ENCODE data around the gene CALM1.
A peak's percentile ranks its signal among the peaks of the same experiment; 100 is the strongest.

Gene CALM1

DNA sequence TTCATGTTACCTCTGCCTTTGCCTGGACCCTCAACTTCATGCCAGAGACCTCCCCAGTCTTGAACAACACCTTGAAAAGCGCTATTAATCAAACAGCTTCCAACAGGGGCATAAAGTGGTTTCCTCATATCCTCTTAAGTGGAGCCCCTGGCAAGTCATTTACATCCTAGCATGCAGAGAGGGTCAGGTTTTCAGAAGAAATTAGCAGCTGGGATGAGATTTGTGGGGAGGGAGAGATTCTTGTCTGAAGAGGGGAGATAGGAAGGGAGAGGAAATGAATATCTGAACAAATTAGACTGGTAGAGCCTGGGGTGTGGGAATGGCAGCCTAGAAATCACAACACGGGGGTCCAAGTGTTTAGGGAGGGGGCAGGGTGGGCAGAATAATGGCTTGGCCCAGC lies 45.6 kb downstream of the CALM1 start:
- DNase-seq (ENCODE audit: low read depth in 2 of 2), result no peak

DNA sequence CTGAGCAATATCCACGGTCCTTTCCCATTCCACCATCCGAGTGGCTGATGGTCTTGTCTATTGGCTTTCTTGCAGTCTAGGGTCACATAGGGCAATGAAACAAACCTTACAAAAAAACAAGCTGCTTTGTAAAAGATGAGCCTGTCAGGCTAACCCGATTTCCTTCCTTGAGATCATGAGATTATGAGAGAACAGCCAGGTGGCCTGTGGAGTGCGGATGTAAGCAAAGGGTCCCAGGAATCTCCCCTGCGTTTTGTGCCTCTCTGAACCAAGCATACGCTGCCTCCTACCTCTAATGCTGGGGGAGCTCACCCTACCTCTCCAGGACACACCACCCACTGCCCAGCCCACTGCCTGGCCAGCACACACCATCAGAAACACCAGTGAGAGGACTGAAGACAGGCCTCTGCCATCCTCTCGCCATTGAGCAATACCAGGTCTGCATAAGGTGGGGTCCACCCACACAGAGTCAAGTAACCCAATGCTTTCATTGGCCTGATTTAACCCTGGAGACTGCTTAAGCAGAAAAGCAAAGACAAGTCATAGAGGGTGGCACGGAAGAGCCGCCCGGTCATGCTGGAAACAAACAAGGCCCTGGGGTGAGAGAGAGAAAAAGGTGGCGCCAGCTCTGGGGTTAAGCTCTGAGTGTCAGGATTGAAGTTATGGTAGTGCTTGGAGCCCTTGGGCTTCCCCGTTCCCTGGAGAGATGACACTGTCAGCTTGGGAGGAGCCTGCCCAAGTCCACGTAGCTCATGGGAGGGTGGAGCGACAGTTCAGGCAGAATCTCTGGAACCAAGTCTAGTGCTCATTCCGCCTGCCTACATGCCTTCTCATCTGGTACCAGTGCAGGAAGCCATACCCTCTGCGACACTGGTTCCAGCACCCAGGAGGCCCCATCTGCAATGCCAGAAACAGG lies 46.6 kb downstream of the CALM1 start:
- DNase-seq (ENCODE audit: low read depth in 2 of 2), result no peak

DNA sequence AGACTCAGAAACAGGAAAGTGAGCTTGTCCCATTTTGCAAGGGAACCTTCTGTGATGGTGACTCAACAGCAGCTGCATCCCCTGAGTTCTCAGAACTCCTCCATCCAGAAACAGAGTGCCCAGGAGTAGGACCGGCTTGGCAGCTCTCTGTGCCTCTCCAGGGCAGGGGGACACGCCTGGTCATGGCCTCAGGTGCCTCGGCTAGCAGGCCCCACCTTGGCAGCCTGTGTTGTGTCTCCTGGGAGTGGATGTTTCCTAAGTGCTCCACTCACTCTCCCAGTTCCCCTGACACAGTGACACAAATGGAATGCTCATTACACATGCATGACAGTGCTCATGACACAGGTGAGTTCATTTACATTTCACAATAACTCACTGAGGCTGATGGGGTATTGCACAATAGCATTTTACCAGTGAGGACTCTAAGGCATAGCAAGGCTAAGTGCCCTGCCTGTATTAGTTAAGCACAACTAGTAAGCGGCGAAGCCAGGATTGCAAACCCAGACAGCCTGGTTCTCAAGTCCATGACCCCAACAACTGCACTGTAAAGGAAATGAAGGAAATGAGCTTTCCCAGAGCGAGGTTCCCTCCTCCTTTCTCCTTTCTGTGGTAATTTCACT lies 47.4 kb downstream of the CALM1 start:
- DNase-seq (ENCODE audit: low read depth in 2 of 2), result no peak

DNA sequence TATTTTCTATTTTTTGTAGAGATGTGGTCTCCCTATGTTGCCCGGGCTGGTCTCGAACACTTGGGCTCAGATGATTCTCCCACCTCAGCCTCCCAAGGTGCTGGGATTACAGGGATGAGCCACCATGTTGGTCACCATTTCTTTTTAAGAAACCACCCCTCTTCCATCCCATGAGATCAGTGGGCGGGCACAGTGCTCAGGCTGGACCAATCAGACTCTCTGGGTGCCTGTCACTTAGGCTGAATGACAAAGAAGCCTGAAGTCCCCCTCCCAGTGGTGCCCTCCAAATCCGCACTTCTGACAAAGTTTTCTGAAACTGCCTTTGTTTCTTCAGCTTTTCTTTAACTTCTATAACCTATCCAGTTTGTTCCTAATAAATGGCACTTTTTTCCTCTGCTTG lies 48.2 kb downstream of the CALM1 start:
- DNase-seq (ENCODE audit: low read depth in 2 of 2), result no peak

DNA sequence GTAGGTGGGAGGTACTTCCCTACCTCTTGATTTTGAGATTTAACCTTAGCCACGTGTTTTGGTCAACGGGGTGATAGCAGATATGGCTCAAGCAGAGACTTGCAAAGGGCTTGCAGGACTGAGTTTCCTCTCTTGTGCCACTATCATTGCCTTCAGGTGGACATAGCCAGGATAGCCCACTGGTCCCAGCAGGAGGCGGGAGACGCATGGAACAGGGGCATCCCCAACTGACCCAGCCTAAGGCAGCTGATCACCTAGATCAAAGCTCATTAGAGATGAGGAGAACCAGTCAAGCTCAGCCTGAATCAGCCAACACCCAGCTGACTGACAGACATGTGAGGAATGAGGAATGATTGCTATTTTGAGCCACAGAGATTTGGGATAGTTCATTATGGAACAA lies 49.6 kb downstream of the CALM1 start:
- no peak for DNase-seq (ENCODE audit: low read depth in 2 of 2)

DNA sequence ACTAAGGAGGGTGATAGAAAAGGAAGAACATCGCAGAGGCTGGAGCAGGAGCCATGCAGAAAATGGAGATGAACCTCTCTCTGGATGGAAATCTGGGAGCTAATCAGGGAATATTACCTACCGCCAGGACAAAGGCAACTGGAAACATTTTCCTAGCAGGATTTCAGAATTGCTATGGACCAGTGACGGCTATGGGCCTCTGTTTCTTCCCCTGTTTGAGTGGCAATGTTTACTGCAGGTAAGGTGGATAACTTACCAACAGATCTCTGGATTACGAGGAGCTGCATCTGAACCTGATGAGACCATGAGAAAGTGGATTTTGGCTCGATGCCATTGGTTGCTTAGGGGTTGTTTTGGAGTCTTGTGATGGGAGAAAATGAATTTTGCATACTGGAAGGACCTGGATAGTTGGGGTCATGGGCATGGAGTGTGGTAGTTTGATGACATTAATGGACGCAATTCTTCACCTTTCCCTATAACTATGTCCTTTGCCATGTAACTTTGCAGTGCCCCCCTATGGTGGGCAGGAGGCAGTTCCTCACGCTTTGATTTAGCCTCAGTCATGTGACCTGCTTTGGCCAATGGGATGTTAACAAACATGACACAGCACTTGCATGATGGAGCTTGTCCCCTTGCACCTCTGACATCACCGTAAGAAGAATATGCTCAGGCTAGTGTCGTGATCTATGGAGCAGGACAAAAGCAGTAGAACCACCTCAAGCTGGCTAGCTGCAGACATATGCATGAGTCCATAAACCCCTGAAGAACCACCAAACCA lies 51.1 kb downstream of the CALM1 start:
- no peak for DNase-seq (ENCODE audit: low read depth in 2 of 2)

DNA sequence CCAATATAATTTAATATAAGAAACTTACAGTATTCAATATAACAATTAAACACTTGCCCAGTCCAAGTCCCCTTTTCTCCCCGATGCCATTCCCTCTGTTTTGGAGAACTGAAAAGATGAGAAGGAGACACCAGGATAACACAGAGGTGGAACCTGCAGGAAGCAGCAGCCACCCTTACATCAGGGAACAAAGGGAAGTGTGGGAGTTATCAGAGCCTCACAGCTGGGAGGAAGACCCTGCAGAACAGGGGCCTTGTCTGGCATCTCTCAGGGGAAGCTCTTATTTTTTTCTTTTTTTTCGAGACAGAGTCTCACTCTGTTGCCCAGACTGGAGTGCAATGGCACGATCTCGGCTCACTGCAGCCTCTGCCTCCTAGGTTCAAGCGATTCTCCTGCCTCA lies 52.6 kb downstream of the CALM1 start:
- no peak for DNase-seq (ENCODE audit: low read depth in 2 of 2)

DNA sequence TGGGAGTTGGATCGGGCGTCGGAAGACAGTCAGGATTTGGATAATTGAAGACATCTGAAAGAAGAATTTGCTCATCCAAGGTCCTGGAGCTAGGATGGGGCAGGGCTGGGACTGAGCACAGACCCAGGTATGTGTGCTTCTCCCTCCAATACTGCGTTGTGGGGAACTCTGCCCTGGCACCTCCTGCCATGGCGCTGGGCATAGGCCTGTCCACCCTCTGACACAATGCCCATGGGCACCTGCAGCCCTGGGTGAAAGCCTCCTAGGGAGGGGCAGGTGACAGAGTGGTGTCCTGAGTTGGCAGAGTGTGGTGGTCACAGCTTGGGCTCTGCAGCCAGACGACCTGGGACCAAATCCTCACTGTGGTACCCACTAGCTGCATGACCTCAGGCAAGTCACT lies 53.3 kb downstream of the CALM1 start:
- DNase-seq (ENCODE audit: low read depth in 2 of 2), result no peak

DNA sequence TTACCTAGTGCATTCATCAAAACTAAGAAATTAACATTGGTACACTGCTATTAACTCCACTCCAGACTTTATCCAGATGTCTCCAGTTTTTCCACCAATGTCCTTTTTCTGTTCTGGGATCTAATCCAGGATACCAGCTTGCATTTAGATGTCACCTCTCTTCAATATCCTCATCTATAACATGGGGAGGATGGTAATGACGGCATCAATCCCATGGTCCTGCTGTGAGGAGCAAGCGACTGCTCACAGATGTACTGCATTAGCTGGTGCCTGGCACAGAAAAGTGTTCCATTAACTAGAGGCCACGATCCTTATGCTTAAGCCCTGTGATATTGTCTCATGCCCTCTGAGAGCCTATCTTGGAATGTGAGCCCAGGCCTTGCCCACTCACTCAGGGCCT lies 53.8 kb downstream of the CALM1 start:
- no peak for DNase-seq (ENCODE audit: low read depth in 2 of 2)

DNA sequence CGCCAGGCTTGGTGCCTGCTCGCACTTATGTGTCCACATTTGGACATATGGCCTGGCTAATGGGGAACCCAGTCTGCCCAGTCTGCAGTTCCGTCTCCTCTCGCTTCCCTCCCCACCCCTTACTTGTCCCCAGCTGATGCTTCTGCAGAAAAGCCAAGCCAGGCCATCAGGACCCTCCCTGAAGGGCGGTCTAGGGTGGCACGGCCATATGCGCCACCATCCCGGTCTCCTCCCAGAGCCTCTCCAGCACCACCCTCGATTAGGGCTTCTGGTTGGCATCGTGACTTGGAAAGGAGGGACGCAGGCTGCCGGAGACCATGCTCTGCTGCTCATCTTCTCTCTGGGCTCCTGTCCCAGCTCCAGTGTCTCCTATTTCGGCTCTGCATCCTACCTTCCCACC lies 54.6 kb downstream of the CALM1 start:
- no peak for DNase-seq (ENCODE audit: low read depth in 2 of 2)

DNA sequence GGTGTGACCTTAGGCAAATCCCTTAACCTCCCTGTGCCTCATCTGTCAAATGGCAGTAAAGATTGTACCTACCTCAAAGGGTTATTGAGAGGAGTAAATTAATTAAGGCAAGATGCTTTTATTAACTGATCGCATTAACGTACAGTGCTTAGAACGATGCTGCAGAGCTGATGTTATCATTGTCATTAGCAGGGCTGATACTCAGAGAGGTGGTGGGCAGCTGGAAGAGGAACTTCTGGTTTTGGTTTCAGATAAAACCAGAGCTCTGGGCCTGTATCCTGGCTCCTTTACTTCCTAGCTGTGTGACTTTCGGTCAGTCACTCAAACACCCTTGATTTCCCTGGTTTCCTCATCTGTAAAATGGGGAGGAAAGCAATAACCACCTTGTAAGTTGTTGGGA lies 55.1 kb downstream of the CALM1 start:
- no peak for DNase-seq (ENCODE audit: low read depth in 2 of 2)

DNA sequence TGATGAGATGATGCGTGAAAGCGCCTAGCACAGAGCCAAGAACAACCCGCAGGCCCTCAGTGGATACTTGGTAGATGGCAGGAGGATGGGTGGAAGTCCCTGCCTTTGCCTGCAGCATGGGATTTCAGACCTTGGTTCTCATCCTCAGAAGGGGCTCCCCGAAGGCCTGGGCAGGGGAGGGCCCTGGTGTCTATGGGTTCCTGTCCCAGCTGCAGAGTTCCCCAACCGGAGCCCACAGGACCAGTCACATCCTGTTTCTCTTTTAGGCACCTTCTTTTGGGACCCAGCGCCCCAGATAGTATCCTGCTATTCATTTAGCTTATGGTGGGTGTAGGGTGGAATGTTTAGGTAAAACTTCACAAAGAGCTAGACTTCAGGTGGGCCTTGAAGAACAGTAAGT lies 55.5 kb downstream of the CALM1 start:
- no peak for DNase-seq (ENCODE audit: low read depth in 2 of 2)

DNA sequence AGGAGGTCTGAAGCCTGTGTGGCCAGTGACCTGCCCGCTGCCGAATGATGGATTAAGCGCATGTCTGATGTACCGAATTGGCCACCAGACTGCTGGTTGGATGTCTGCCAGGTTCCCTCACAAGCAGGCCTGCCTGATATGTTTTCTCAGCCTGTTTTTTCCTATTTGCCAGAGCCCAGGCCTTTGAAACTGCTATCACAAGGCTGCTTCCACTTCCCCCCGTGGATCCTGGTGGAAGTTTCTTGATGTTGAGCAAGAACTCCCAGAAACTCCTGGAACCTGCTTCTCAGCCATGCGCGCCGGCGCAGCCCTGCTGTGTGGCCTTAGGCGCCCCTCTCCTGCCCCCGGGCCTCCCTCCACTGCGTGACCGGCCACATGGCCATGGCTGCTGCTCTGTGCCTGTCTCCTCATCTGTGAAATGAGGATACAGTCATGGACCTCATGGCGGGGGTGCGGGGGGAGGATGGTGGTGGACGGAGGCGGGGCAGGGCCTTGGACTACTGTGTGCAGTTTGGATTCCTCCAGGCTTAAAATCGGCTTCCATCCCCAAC lies 56.6 kb downstream of the CALM1 start:
- DNase-seq (ENCODE audit: low read depth in 2 of 2), result no peak

DNA sequence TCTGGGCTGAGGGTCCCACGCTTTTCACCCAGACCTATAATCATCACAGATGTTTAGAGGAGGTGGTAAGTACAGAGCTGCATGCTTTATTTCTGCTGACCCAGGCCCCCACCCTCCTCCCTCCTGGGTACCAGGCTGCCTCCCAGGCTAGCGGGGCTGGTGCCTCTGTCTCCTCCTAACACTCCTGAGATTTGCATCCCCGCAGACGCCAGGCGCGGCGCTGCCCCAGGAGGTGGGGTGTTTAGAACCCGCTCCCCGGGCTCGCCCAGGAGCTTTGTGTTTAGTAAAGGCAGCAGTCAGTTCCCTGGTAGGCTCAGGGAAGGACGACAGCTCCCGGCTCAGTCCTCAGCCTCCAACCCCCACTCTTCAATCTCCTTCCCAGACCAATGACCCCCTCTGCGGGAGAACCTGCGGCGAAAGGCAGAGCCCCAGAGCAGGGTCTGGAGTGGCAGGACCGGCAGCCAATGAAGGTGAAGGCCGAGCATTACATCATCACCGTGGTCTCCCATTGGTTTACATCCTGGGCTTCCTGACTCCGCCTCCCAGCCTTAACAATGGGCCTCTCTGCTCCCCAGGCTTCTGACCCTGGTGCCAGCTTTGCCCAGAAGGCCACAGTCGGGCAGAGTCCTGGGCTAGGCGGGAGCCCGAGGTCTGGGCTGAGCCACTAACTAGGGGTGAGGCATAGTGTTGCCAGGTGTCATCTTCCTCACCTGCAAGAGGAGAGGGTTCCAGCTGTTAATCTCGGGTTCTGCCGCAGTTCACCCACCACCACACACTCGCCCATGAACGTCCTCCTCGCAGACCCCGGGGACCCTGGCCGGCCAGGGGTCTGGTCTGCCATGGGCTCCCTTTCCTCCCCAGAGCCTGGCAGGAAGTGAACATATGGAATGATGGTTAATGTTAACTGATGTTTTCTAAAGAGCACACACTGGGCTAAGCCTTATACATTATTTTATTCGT lies 57.5 kb downstream of the CALM1 start:
- DNase-seq (ENCODE audit: low read depth in 2 of 2), result peak; percentile 62 to 67

DNA sequence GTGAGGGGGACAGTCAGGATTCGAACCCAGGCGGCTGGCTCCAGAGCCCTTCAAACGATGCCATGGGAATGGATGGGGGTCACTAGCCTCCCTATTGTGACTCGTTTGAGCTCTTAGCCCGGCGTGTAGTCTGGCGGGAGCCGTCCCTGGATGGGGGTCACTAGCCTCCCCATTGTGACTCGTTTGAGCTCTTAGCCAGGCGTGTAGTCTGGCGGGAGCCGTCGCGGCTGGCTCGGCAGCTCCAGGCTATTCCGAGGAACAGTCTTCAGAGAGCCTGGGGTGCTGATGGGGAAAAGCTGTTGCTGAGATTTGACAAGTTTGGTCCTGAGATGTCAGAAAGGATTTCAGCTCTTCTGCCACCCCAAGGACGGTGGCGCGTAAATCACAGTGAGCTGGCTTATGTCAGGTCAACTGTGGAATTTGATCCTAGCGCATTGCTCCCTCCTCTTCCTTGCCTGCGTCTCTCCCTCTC lies 58.3 kb downstream of the CALM1 start:
- DNase-seq (ENCODE audit: low read depth in 2 of 2), result no peak

DNA sequence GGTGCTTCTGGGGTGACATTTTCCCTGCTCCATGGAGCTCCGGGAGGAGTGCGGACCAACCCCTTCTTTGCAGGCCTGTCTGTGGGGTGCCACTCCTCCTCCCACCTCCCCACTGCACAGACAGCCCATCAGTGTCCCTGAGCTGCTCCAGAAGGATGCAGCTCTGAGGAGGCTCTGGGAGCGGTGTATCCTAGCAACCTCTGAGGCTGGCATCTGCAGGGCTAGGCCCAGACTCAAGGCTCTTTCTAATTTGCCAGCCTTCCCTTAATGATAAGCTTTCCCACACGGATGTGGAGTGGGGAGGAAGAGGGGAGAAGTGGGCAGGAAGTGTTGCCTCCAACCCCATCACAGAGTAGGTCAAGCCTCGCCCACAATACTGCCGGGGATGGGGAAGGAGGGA lies 59.7 kb downstream of the CALM1 start:
- DNase-seq (ENCODE audit: low read depth in 2 of 2), result no peak

DNA sequence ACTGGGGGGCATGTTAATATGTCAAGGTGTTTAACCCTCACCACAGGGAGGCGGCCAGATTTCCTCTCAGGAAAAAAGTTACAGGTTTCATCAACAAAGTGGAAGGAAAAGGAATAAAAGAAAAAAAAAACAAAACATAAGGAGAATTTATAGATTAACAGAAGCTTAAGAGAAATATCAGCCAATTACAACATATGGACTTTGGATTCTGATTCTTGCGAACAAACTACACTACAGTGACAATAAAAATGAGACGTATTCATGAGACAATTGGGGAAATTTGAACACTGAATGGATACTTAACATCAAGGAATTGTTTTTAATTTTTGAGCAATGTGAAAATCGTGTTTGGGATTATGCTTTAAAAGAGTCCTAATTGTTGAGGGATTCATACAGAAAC lies 60.4 kb downstream of the CALM1 start:
- DNase-seq (ENCODE audit: low read depth in 2 of 2), result no peak

All from fibroblast of skin of left quadriceps (primary cell).